Bronchus fibroblast of lung (primary cell): ENCODE data around the gene POU6F2. TPM values are rescaled to one million over a fixed set of nuclear protein-coding genes. Genes with fewer than 3 reads are reported as not detected.

Experiments used
- total RNA-seq: library from RNA; depleted of rRNA; stranded (reverse); fragments of >200 nt; gene quantifications from 2 replicates; pipeline ENCODE4 v1.2.3, GENCODE V29; 2015

Gene POU6F2
- total RNA-seq = not detected in 2 replicates

GRCh38 chr7:38977685-38978084 is at the start of gene POU6F2:
POU6F2 (plus strand) TSS chr7:38977909; CDS start chr7:38977954, 45 bp downstream.

Other genes starting within 250 kb of the POU6F2 start
- 12.6 and 16.8 TPM in 2 replicates for gene VPS41, start 68.7 kb upstream of the POU6F2 start, total RNA-seq